Measurements from ENCODE around the gene EIF3K.

The EIF3K gene

DNA sequence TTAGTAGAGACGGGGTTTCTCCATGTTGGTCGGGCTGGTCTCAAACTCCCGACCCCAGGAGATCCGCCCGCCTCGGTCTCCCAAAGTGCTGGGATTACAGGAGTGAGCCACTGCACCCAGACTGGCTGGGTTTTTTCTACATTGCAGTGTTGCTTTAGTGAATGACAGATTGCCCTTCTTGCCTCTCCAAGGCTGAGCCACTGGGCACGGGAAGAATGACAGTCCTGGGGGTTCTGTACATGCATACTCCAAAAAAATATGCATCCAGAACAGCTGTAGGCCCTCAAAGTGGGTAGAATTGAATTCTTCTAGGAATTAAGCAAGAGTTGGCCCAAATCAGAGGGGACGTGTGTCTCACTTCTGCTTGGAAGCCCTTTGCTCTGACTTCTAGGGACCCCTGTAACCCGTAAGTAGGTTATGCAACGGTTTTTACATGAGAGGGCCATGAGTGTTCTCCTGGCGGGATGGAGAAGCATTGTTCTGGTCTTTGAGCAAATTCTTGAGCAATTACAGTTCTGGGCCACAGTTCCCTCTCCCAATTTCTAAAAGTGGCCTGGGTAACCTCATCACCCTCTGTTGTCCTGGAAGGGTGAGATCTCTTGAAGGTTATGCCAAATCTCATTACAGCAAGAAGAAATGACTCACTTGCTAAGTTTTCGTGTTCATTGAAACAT lies 32.1 kb downstream of the EIF3K start:
- no peak for DNase-seq

DNA sequence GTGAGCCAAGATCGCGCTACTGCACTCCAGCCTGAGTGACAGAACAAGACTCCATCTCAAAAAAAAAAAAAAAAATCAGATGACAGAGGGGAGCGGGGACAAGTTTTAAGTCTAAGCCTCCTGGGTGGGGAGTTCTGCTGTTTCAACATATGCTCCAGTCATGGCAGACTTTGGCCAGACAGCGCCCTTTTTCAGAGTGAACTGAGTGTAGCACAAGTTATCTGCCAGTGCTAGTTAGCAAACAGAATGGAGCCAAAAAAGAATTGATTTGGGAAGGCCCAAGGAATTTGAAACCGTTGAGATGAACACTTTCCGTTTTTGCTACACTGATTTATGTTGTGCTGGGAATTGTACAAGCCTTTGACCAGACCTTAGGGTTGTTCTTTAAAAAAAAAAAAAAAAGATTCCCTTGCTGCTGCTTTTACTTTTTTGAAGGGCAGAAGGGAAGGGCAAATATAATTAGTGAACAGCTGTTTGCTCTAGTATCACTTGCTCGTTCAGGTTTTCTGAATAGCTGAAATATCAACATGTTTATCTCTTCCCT lies 34.1 kb downstream of the EIF3K start:
- DNase-seq, result no peak

DNA sequence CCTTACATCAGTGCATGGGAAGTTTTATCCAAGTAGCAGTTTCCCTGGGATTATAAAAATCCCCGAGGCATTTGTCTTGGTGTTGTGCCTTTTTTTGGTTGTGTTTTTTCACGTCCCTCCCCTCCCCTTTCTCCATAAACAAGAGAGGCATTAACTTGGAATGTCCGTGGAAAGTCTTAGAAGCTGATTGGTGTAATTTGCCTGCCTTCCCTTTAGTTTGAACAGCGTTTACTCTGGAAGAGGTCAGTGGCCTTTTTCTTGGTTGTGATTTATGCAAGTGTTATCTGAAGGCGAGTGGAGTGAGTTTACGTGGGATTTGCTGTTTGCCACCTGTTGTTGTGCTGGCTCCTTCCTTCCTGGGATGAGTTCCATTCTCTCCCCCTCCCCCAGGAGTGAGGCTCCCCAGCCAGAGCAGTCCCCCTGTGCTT lies 35.7 kb downstream of the EIF3K start:
- no peak for DNase-seq

DNA sequence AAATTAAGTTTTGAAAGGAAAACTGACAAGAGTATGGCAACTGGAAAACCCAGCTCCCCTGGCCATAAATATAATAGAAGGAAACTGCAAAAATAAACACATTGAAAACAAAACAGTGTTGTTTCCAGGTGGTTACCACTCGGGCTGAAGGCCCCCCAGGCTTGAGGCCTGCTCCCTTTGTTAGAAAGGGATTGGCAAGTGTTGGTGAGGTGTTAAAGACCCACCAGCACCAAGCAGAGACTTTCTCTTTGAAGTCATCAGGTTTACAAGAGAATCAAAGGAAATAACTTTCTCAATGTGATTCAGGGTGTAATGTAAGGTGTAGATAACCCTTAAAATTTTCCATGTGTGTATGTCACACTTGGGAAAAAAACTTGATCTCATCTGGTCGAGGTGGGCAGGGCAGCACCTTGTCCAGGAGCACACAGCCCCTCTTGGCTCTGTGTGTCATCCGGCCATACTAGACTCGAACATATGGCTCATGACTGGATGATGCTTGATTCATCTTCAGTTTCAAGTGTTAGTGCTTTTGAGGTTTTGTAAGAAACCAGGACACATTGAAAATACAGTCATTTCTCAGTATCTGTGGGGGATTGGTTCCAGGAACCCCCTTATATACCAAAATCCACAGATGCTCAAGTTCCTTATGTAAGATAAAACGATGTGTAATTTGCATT lies 36.3 kb downstream of the EIF3K start:
- no peak for DNase-seq

DNA sequence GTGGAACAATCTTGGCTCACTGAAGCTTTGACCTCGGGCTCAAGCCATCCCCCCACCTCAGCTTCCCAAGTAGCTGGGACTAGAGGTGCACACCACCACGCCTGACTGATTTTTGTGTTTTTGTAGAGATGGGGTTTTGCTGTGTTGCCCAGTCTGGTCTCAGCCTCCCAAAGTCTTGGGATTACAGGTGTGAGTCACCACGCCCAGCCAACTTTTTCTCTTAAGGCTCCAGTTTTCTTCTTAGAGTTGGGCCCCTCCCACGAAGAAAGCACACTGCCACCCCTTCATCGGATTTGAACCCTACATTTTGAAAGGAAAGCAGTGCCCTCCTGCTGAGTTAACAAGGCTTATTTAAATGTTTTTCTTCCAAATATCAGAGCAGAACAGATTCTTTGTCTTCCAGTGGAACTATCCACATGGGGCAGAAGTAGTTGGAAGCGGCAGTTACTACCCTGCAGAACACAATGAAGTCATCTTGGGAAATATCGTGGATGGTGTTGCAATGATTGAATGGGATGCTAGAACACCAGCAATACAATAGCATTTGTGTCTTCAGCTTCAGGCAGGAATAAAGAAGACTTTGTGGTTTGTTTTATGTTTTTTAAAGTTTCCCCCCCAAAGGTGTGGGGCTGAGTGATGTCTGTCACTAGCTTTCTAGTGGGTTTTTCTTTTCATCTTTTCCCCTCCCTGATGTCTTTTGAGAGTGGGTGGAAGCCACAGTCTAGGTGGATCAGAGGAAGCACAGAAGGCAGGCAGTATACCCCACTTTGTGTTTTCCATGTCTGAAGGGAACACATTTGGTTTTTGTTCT lies 37.4 kb downstream of the EIF3K start:
- no peak for DNase-seq

DNA sequence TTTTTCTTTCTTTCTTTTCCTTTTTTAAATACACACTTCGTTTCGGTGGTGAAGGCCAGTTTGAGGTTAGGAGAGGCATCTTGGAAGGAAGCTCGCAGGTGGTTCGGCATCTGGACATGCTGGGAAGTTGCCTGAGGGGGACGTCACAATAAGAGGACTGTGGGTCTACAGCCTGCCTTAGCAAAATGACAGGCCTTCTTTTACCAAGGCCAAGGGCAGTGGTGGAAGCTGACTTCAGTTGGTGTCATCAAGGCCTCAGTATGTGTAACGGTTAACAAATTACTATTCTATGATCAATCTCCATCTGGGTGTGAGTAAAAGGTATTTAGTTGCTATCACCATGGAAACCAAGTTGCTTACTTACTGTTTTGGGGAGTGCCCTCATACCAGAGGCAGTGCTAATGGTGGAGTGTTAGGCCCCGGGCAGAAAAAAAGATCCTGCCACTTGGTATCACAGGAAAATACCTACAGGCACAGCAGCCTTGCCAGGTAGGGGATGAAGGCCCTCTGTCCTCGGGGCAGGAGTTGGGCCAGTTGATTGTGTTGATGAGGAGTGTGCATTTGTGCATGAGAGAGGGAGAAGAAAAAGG lies 38.7 kb downstream of the EIF3K start:
- DNase-seq, result no peak

DNA sequence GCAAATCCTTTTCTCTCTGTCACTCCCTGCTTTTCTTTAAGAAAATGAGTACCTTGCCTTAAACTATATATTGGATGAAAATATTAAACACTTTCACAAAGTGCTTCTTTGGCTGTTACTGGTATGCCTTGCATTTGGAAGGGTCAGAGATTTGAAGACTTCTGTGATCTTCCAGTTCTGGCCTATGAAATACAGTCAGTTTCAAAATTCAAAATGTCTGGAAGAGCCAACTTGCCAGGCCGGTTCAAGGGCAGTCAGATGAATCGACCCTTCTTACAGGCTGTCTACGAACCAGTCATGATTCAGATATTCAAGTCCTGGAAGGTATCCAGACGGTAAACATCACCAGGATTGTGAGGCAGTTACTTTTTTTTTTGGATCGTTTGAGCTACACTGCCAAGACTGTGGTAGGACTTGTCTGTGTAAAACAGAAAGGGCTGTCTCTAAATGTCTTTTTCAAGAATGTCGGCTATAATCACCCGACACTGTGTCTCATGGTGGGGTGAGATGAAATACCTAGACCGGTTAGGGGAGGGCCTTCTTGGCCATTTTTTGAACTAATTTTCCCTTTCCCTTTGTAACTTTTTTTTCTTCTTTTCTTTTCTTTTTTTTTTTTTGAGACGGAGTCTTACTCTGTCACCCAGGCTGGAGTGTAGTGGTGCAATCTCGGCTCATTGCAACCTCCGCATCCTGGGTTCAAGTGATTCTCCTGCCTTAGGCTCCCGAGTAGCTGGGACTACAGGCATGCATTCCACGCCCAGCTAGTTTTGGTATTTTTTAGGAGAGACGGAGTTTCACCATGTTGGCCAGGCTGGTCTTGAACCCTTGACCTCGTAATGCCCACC lies 39.7 kb downstream of the EIF3K start:
- no peak for DNase-seq

DNA sequence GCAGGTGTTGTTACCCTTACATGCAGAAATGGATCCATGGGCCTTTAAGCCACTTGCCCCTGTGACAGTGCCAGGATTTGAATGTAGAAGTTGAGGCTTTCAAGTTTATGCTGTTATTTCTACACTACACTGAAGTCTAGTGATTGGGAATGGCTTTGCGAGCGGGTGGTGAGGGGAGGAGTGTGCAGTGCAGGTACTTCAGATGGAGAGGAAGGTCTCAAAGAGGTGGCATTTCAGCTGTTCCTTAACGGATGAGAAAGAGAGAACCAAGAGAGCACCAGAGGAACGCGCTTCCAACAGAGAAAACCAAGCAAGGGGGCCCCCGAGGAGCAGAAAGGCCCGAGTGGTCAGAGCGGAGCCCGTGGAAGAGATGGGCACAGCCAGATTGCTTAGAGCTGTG lies 41.7 kb downstream of the EIF3K start:
- DNase-seq, result no peak

DNA sequence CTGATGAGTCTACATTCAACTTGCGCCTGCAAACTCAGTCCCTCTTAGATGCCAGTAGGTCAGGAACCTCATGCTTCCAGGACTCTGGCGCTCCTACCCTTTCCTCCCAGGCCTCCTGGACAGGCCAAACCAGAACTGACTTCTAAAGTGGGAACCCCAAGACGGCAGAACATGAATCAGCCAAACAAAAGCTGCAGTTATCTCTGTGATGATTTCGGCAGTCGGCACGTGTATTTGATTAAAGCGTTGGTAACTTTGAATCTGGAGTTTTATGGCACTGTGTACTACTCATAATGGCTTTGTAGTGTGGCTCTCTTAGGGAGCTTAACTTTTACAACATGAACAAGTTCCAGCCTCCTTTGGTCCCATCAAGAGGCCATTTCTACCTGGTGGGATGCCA lies 42.1 kb downstream of the EIF3K start:
- no peak for DNase-seq

DNA sequence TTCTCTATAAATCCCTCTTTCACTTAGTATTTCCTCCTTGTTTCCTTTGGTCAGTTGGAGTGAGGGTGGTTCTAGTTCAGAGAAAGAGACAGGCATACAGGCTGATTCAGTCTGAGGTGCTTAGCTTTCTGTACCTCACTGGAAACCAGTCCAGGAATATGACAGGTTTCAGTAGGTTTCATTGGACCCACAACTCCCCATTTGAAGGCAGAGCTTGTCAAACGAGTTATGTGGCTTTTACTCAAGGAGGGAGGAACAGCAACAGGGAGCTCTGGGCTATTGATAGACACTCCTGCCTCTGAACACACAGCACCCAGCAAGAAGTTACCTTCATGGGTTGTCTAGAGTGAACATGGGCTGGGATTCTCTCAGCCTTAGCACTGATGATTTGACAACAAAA lies 43.0 kb downstream of the EIF3K start:
- no peak for DNase-seq

DNA sequence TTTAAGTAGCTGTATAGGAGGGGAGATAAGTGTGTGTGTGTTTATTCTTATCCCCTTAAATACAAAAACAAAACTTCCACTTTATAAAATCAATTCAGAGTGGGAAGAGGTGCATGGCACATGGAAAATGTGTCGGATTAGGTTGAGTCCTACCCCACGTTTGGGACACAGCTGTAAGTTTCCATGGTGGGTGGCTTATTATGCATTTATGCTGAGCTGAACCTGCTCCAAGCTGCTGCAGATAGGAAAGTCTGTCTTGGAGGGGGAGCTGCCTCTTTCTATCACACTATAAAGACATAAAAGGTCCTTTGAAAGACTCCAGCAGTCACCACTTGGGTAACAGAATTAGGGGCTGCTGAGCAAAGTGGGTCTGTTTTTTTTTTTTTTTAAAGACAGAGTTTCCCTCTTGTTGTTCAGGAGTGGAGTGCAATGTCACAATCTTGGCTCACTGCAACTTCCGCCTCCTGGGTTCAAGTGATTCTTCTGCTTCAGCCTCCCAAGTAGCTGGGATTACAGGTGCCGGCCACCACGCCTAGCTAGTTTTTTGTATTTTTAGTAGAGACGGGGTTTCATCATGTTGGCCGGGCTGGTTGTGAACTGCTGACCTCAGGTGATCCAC lies 43.7 kb downstream of the EIF3K start:
- no peak for DNase-seq

DNA sequence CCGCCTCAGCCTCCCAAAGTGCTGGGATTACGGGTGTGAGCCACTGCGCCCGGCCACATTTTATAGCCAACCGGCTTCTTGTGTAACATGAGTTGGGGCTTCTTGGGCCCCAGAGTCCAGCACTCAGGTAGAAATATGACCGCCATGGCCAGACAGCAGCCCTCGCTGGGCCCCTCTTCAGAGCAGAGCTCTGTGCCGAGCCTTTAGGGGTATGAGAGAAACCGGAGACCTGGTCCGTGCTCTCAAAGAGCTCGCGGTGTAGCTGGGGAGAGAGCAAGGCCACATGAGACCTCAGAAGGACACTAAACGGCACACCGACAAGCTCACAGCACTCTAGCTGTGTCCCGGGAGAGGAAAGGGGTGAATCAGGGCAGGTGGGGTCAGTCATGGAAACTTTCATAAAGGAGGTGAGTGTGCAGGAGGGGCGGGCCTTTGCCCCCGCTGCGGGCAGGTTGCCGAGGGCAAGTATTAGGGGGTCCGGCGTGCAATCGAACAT lies 44.2 kb downstream of the EIF3K start:
- no peak for DNase-seq

DNA sequence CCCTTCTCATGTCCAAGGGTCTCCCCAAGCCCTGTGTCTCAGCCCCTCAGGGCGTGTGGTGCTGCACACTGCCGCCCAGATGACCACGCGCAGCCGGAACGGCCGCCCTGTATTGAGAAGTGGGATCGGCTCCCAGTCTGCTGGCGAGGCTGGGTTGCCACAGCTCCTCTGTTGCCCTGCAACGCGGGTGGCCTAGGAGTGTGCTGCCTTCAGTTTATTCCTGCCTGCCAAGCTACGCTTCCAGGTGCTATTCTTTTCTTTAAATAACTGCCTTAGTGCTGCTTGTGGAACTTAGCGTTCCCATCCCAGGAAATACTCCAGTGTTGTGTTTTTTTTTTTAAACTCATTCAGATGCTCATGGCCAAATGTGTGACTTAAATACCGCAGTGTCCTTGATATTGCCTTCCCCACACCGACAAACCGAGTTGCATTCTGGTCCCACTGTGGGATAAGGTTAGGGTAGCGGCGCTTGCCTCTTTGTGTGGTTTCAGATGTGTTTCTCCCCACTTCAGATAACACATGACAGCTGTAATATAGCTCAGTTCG lies 45.0 kb downstream of the EIF3K start:
- DNase-seq, result no peak

DNA sequence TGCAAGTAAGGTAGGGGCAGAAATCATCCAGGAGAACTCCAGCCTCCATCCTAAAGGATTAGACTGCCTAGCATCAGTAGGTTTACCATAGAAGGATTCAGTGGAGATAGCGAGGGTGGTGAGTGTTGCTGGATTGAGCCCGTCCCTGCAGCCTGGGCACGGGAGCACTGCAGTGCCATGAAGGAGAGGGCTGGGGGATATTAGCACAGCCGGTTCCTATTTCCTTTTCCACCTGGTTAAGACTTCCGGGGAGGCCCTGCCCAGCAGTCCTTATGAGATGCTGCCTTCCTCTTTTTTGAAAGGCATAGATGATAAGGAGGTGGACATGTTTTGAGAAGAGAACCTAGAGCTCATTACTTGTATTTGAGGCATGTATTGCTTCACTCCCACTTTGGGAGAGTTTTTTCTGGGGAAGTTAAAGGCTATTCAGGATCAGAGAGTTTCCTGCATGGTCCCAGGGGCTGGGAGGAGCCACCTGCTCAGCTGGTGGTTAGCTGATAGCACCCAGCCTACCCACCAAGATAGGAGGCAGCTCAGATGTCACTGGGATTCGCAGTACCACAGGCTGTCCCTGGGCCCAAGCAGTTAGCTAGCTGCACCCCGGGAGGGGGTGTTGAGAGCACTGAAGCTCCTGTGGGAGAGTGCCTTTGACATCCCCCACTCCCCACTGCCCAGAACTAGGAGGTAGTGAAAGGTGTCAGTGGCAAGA lies 45.7 kb downstream of the EIF3K start:
- DNase-seq, result no peak

DNA sequence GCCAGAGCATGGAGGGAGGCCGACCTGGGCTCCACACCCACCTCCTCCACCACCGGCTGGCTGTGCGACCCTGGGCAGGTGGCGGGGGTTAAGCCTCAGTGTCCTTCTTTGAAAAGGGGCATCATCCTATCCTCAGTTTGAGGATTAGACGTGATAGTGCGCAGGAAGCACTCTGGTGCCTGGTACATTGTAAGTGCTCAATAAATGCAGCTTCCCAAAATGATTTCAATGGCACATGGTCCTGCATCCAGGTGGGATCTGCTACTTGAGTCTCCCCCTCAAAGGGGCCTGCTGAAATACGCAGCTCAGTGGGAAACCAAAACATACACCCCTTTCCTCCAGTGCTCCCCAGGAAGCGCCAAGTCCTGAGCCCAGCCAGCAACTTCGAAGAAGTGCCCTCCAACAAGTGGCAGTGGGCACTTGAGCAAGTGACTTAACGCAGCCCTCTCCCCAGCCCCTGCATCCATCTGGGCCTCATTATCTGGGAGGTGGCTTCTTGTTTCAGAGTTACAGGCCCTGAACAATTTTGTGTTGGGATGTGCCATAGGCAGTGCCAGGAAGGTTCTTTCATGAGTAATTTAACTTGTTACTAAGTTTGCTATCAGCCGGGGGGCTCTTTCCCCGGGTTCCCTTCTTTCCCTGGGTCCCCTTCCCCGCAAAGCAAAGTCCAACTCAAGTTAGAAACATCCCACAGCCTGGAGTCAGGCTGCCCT lies 46.4 kb downstream of the EIF3K start:
- no peak for DNase-seq

DNA sequence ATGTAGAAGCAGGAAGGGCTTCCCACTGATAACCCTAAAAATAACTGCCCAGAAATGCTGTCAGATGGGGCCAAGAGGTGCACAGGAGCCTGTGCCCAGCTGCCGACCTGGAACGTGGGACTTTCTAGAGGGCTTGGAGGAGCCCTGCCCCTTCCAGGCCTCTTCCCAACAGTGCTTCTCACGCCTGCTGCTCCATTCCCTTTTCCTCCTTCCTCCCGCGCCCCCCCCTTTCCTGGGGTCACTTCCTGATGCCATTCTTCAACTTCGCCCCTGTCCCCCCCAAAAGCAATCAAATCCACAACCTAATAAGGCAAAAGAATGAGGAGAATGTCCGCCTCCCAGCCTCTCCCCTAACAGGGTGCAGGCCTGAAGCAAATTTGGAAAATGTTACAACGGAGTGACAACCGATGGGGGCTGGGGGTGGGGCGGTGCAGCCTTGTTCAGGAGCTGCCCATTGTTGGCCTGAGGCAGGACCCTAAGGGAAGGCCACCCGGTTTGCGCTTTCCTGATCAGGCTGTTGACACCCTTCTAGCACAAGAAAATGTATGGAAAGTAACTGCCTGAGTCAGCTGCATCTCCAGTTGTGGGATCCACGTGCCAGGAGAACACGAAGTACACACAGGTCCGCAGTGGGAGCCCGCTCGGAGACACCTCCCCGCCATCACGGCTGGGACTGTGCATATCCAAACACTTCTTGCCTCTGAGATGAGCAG lies 47.1 kb downstream of the EIF3K start:
- DNase-seq, result no peak

DNA sequence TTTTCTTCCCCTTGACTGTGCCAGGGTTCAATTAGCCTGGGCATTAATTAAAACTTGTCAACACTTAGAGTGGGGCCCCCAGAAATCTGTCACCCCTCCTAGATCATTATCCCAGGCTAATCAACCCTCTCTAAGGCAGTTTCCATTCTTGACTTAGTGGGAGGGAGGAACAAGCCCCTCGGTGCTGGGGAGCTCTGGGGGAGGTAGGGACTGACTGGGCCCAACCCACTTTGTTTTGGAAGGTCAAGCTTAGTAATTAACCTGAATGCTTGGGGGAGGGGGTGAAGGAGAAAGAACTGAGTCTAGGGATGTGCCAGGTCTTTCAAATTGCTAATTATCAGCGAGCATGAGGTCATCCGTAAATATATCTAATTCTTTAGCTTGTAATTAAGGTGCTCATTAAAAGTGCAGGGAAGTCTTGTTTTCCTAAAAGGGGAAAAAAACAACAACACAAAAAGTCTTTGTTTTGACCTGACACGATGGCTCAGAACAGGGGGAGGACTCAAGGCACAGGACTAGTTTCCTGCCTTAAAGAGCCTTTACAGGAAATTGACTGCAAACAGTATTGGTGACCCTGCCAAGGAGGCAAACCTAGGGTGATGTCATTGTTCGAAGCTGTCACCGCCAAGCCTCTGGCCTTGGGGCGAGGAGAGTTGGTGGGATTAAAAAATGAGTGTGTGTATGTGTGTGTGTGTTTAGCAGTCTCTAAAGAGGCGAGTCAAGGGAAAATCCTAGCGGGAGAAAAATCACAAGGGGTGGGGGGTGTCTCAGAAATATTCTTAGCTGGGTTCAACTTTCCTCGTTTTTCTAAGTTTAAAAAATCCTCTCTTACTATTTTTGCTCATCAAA lies 47.9 kb downstream of the EIF3K start:
- no peak for DNase-seq

DNA sequence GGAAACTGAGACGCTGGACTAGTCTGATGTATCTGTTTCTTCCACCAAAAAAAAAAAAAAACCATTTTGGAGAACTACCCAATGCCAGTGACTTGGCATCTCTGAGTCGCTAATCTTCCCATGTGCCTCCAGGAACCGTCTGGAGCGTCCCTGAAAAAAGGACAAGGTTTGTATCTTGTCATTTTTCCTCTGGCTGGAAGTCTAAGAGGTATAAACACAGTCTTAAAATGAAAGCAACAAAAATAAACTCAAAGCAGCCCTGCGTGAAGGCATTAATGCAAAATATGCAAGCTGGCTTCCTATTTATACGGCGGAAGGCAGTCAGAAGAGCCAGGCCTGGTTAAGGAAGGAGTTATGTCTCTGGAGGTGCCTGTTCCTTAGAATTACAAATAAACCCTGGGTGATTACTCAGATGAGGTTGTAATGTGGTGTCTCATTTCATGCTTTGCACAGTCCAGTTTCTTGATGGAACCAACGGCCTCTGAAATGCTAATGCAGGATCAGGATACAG lies 48.7 kb downstream of the EIF3K start:
- DNase-seq, result no peak

Data from KG1 (cell line).